Measurements from ENCODE around the gene MUC20.

The MUC20 gene

GRCh38 chr3:195762611-195763010, 41.8 kb downstream of the MUC20 start:
- no peak for DNase-seq (ENCODE audit: extremely low read depth, low read depth)
- TF ChIP-seq CTCF (IDR thresholded peaks at IDR 0.05; ENCODE audit: low read depth, low read length) = no peak

- TF ChIP-seq CTCF (IDR thresholded peaks at IDR 0.05; ENCODE audit: low read depth, low read length) = no peak
- no peak for DNase-seq (ENCODE audit: extremely low read depth, low read depth)
These were observed 42.5 kb downstream of the MUC20 start for GRCh38 chr3:195763076-195763830.

GRCh38 chr3:195763843-195764825, 43.4 kb downstream of the MUC20 start:
- no peak for DNase-seq (ENCODE audit: extremely low read depth, low read depth)

GRCh38 chr3:195764961-195765706, 44.4 kb downstream of the MUC20 start:
- no peak for DNase-seq (ENCODE audit: extremely low read depth, low read depth)
- TF ChIP-seq CTCF (IDR thresholded peaks at IDR 0.05; ENCODE audit: low read depth, low read length) = no peak

More at GRCh38 chr3:195763843-195764825, 43.4 kb downstream of the MUC20 start:
- TF ChIP-seq CTCF (IDR thresholded peaks at IDR 0.05; ENCODE audit: low read depth, low read length) = no peak

- no peak for TF ChIP-seq CTCF (IDR thresholded peaks at IDR 0.05; ENCODE audit: low read depth, low read length)
These were observed 45.9 kb downstream of the MUC20 start for GRCh38 chr3:195766671-195767070.

GRCh38 chr3:195767792-195768191, 47.0 kb downstream of the MUC20 start:
- no peak for TF ChIP-seq CTCF (IDR thresholded peaks at IDR 0.05; ENCODE audit: low read depth, low read length)
- DNase-seq (ENCODE audit: extremely low read depth, low read depth) = no peak

More at GRCh38 chr3:195766671-195767070, 45.9 kb downstream of the MUC20 start:
- no peak for DNase-seq (ENCODE audit: extremely low read depth, low read depth)

All from AG09319 (cell line).